ENCODE results near the gene MIER2.

MIER2 gene

DNA sequence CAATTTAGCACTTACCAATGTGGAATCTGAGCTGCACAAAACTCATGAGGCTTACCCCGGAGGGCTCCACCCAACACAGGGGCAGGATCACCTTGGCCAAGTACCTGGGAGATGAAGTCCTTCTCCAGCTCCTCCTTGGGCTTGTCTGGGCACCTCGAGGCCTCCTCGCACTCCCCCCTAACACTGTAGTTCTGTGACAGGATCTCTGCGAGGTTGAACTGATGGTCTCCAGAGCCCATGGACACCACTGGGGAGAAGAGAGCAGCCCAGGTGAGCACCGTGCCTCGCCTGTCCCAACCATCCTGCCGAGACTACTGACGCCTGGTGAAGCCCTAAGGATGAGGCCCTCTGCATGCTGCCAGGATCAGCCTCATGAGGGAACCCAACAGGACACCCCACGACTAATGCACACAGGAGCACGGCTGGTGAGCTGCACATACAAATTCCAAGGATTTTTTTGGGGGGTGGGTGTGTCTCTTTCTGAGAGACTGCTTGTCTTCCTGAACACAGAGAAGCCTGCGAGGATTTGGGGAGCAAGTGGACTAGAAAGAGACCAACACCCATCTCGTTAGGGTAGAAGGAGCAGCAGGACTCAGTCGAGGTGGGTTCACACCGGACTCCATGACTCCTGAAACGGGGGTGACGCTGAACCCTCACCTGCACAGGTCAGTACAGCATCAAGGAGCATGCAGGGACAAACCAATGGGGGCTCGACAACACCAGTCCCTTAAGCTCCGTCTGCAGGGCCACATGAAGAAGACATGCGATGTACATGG lies 10.1 kb downstream of the MIER2 start:
- Mint-ChIP-seq H3K4me1 (peaks cover 21% of the 10 kb centered on the region), H3K9me3 (no peaks in the 10 kb centered on the region), H3K36me3 (peaks cover 15% of the 10 kb centered on the region), H3K27me3 (no peaks in the 10 kb centered on the region), H3K27ac (no peak overlapping the region), H3K4me3 (no peak overlapping the region)

GRCh38 chr19:330503-330902 lies 14.1 kb downstream of the MIER2 start:
- Mint-ChIP-seq H3K36me3 (peaks cover 28% of the 10 kb centered on the region), H3K4me1 (no peaks in the 10 kb centered on the region), H3K27ac (no peak overlapping the region), H3K4me3 (no peak overlapping the region), H3K9me3 (no peaks in the 10 kb centered on the region), H3K27me3 (no peaks in the 10 kb centered on the region)

DNA sequence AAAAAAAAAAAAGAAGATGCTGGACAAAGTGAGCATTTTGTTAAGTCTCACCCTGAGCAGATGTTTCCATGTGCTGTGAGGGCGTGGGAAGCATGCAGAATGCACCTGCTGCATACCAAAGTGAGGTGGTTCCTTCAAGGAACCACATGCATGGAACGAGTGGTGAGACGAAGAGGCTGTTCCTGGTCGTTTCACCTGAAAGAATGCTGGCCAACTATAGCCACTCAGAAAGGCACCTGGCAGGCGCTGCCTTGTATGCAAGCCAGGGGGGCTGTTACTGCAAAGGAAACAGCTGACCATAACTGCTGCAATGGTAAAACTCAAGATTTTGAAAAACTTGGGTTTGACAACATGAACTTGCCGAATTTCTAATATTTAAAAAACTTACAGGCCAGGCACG lies 14.7 kb downstream of the MIER2 start:
- Mint-ChIP-seq H3K36me3 (peaks cover 28% of the 10 kb centered on the region), H3K27ac (no peak overlapping the region)

GRCh38 chr19:328025-328505 lies 16.5 kb downstream of the MIER2 start:
- Mint-ChIP-seq H3K27me3 (no peaks in the 10 kb centered on the region), H3K4me3 (no peak overlapping the region), H3K27ac (no peak overlapping the region), H3K36me3 (peaks cover 28% of the 10 kb centered on the region), H3K9me3 (no peaks in the 10 kb centered on the region), H3K4me1 (no peaks in the 10 kb centered on the region)

More for the DNA sequence above, 14.7 kb downstream of the MIER2 start:
- no peaks in the 10 kb centered on the region for H3K9me3 Mint-ChIP-seq
- H3K27me3 Mint-ChIP-seq: no peaks in the 10 kb centered on the region
- H3K4me3 Mint-ChIP-seq: no peak overlapping the region
- no peaks in the 10 kb centered on the region for H3K4me1 Mint-ChIP-seq

GRCh38 chr19:327291-328024 lies 17.1 kb downstream of the MIER2 start:
- Mint-ChIP-seq H3K4me1 (no peaks in the 10 kb centered on the region), H3K4me3 (no peak overlapping the region), H3K36me3 (peaks cover 28% of the 10 kb centered on the region), H3K27me3 (no peaks in the 10 kb centered on the region), H3K27ac (no peak overlapping the region), H3K9me3 (no peaks in the 10 kb centered on the region)

DNA sequence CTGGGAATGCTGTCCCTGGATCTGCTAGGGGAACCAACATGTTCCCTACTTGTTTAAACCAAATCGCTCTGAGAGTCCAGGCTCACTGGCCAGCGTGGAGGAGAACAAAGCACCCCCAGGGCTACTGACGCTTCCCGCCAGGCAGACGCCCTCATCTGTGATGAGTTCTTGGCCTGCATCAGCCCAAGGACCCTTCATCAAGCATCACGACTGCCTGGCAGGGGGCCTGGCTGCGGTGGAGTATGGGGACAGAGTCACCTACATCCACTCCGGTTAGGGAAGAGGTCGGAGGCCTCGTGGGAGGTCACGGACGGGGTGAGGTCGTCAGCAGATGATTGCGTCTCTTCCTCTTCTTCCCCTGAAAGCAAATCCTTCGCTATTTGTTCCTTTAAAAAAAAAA lies 17.7 kb downstream of the MIER2 start:
- H3K27me3 Mint-ChIP-seq: no peaks in the 10 kb centered on the region
- H3K36me3 Mint-ChIP-seq: peaks cover 28% of the 10 kb centered on the region
- no peaks in the 10 kb centered on the region for H3K4me1 Mint-ChIP-seq
- no peaks in the 10 kb centered on the region for H3K9me3 Mint-ChIP-seq
- H3K4me3 Mint-ChIP-seq: no peak overlapping the region
- no peak overlapping the region for H3K27ac Mint-ChIP-seq

DNA sequence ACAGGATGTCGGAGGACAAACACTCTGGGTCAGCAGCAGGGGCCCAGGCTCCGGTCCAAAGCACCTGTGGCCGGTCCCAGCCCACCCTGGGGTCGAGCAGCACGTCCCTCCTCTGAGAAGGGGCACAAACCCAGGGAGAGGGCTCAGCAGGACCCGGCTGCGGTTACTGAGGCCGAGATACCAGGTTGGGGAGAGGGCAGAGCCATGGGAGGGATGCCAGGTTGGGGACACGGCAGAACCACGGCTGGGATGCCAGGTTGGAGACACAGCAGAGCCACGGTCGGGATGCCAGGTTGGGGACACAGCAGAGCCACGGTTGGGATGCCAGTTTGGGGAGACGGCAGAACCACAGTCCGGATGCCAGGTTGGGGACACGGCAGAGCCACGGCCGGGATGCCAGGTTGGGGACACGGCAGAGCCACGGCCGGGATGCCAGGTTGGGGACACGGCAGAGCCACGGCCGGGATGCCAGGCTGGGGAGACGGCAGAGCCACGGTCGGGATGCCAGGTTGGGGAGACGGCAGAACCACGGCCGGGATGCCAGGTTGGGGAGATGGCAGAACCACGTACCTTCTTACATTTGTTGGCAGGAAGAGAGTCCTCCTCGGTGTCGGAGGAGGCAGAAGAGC lies 18.5 kb downstream of the MIER2 start:
- Mint-ChIP-seq H3K36me3 (peaks cover 28% of the 10 kb centered on the region), H3K4me1 (no peaks in the 10 kb centered on the region), H3K27ac (no peak overlapping the region), H3K27me3 (no peaks in the 10 kb centered on the region), H3K9me3 (no peaks in the 10 kb centered on the region), H3K4me3 (no peak overlapping the region)

DNA sequence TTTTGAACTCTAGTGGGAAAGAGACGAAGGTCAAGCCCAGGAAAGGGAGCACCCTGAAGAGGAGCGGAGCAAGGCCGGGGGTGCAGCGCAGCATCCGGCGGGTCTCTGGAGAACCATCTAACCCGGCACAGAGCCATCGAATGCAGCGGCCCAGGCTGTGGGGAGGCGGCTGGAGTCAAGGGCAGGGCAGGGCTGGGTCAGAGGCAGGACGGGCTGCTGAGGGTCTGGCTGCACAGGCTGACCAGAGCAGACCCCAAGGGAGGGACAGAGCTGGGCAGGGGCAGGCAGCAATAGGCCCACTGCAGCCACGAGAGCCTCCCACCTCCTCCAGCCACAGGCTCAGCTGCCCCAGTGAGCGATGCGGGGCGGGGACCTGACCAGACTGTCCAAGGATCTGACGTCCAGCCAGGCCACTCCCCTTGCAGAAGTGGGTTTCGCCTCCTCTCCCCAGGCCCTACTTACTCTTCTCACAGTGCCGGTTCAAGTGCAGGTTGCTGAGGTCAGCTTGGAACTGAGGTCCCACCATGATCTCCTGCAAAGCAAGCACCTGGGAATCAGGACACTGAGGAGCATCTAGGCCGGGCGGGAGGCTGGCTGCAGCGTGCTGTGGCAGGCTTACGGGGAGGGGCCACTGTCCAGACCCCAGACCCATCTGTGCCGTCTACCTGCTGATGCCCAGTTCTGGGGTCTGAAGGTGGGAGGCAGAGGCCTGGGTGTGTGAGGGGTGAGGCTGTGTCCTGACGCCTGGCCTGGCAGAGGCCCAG lies 19.2 kb downstream of the MIER2 start:
- no peaks in the 10 kb centered on the region for H3K9me3 Mint-ChIP-seq
- no peak overlapping the region for H3K4me3 Mint-ChIP-seq
- H3K27me3 Mint-ChIP-seq: no peaks in the 10 kb centered on the region
- peaks cover 27% of the 10 kb centered on the region for H3K36me3 Mint-ChIP-seq
- no peak overlapping the region for H3K27ac Mint-ChIP-seq
- no peaks in the 10 kb centered on the region for H3K4me1 Mint-ChIP-seq

DNA sequence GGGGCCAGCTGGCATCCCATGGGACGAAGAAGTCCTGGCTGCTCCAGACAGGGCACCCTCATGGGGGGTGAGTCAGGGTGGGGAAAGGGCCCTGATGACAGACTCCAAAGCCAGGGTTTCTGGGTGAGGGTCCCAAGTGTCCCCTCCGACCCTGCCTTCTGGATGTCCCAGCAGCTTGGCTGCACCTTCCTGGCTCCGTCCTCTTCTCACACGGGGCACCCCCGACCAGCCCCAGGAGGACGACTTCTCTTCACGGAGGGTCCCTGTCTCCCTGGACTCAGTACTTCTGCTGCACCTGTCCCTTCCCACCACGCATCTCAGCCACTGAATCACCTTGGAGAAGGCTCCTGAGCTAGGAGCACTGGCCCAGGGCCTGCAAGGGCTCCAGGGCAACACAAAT lies 19.9 kb downstream of the MIER2 start:
- Mint-ChIP-seq H3K4me3 (no peak overlapping the region), H3K27me3 (no peaks in the 10 kb centered on the region), H3K36me3 (peaks cover 30% of the 10 kb centered on the region), H3K27ac (no peak overlapping the region), H3K9me3 (no peaks in the 10 kb centered on the region), H3K4me1 (no peaks in the 10 kb centered on the region)

- Mint-ChIP-seq H3K9me3 (no peaks in the 10 kb centered on the region), H3K4me3 (no peak overlapping the region), H3K27ac (no peak overlapping the region), H3K36me3 (peaks cover 20% of the 10 kb centered on the region), H3K4me1 (no peaks in the 10 kb centered on the region), H3K27me3 (no peaks in the 10 kb centered on the region)
Observed at GRCh38 chr19:322616-323015, 22.0 kb downstream of the MIER2 start.

GRCh38 chr19:318509-318774 lies 26.2 kb downstream of the MIER2 start:
- no peak overlapping the region for H3K27ac Mint-ChIP-seq
- no peaks in the 10 kb centered on the region for H3K9me3 Mint-ChIP-seq
- H3K36me3 Mint-ChIP-seq: peaks cover 29% of the 10 kb centered on the region
- H3K27me3 Mint-ChIP-seq: no peaks in the 10 kb centered on the region
- H3K4me3 Mint-ChIP-seq: no peak overlapping the region
- H3K4me1 Mint-ChIP-seq: no peaks in the 10 kb centered on the region

GRCh38 chr19:317710-318508 lies 26.7 kb downstream of the MIER2 start:
- Mint-ChIP-seq H3K27ac (no peak overlapping the region), H3K4me3 (no peak overlapping the region), H3K27me3 (no peaks in the 10 kb centered on the region), H3K9me3 (no peaks in the 10 kb centered on the region), H3K4me1 (no peaks in the 10 kb centered on the region), H3K36me3 (peaks cover 29% of the 10 kb centered on the region)

- no peaks in the 10 kb centered on the region for H3K9me3 Mint-ChIP-seq
- no peak overlapping the region for H3K27ac Mint-ChIP-seq
- H3K27me3 Mint-ChIP-seq: no peaks in the 10 kb centered on the region
- H3K4me1 Mint-ChIP-seq: no peaks in the 10 kb centered on the region
- H3K36me3 Mint-ChIP-seq: peaks cover 27% of the 10 kb centered on the region
- no peak overlapping the region for H3K4me3 Mint-ChIP-seq
Observed at GRCh38 chr19:315811-316210, 28.8 kb downstream of the MIER2 start.

DNA sequence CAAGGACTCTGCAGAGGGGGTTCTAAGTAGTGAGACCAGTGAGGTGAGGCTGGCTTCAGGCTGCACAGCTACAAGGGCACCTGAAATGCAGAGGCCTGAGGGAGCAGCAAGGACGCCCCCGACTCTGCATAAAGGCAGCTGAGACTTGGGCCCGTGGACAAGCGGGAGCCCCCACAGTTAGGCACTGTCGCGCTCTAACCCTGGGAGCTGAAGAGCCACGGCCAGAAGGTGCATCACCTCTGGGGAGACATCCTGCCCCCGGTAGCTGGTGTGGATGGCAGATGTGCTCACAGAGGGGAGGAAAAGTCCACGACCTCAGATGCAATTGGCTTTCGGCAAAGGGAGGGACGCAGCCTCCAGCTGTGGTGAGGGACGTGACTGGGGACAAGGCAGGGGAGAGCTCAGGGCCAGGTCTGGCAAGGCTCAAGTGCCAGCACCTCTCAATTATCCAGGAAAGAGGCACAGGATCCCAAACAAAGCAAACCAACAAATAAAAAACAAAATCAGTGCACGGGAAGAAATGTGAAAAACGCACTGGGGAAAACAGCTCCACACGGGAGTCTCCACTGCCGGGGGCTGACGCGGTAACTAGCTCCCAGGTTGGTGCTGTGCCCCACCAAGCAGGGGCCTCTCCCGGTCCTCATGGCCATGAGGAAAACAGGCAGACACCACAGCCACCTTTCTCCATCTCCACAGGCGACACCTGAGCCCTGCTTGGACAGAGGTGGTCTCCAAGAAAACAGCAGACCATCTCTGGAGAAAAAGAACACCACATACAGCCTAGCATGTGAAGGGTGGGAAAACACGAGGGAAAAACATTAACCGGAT lies 30.4 kb downstream of the MIER2 start:
- Mint-ChIP-seq H3K4me1 (no peaks in the 10 kb centered on the region), H3K27me3 (no peaks in the 10 kb centered on the region), H3K4me3 (no peak overlapping the region), H3K9me3 (no peaks in the 10 kb centered on the region), H3K27ac (no peak overlapping the region), H3K36me3 (peaks cover 23% of the 10 kb centered on the region)

Measured in activated naive CD4-positive, alpha-beta T cell treated with anti-CD3 and anti-CD28 coated beads, Interleukin-2, amount 50 U/mL, for 24 hours (primary cell).